Caco-2 (cell line): ENCODE data around the gene ZNF189. TPM values are rescaled to one million over a fixed set of nuclear protein-coding genes. Genes with fewer than 3 reads are reported as not detected.

Experiments
- BruUV-seq: library from RNA; stranded (reverse); fragments of 400-500 nt; replicated peaks from 2 replicates; lab custom pipeline; 2021; lab: Mats Ljungman, UMichigan
- CTCF ChIA-PET: fragments of 300-600 bp; sonication (Branson Sonifier 250); formaldehyde crosslinking; loops from one replicate; lab custom pipeline; 2022; ENCODE audit warnings: antibody characterized with exemption; lab: Charles Lee
- POLR2A ChIA-PET: fragments of 300-600 bp; sonication (Branson Sonifier 250); formaldehyde crosslinking; loops from one replicate; lab custom pipeline; 2022; ENCODE audit warnings: antibody characterized with exemption; lab: Charles Lee
- DNase-seq, 2 experiments: peaks; one replicate each; pipeline versions ENCODE4 v3.0.0 to v3.0.0-alpha.2; 2020 to 2022
- H3K27me3 ChIP-seq: replicated peaks from 2 replicates; pipeline ENCODE4 v1.6.0; 2011; ENCODE audit warnings: low read length; ENCODE audit not compliant: control insufficient read depth, insufficient read depth
- H3K36me3 ChIP-seq: 2 replicates; pipeline ENCODE4 v1.5.1; 2011; ENCODE audit warnings: low read length; ENCODE audit not compliant: control insufficient read depth, insufficient read depth
- H3K4me1 ChIP-seq: fragments of 250-450 bp; sonication (Bioruptor Pico); 2 replicates; pipeline ENCODE4 v1.5.1; 2020; ENCODE audit warnings: mild to moderate bottlenecking
- H3K4me3 ChIP-seq: 2 replicates; pipeline ENCODE4 v1.5.1; 2011; ENCODE audit warnings: low read depth, mild to moderate bottlenecking, control low read depth, low read length
- H3K9me3 ChIP-seq: fragments of 250-450 bp; sonication (Bioruptor Pico); 2 replicates; pipeline ENCODE4 v1.5.1; 2020; ENCODE audit warnings: mild to moderate bottlenecking, moderate library complexity
- H3K27ac Mint-ChIP-seq: one replicate; pipeline ENCODE4 v1.8.0; 2022; ENCODE audit warnings: mixed read lengths; ENCODE audit not compliant: unreplicated experiment
- H3K27me3 Mint-ChIP-seq: one replicate; pipeline ENCODE4 v1.8.0; 2022; ENCODE audit warnings: mixed read lengths; ENCODE audit not compliant: insufficient read depth, unreplicated experiment
- H3K36me3 Mint-ChIP-seq: one replicate; pipeline ENCODE4 v1.8.0; 2022; ENCODE audit warnings: mild to moderate bottlenecking, mixed read lengths; ENCODE audit not compliant: insufficient read depth, unreplicated experiment
- H3K4me1 Mint-ChIP-seq: one replicate; pipeline ENCODE4 v1.8.0; 2022; ENCODE audit warnings: low read depth, mixed read lengths; ENCODE audit not compliant: unreplicated experiment
- H3K4me3 Mint-ChIP-seq: one replicate; pipeline ENCODE4 v1.8.0; 2022; ENCODE audit warnings: mild to moderate bottlenecking, moderate library complexity, mixed read lengths; ENCODE audit not compliant: unreplicated experiment
- H3K9me3 Mint-ChIP-seq: one replicate; pipeline ENCODE4 v1.8.0; 2022; ENCODE audit warnings: mixed read lengths; ENCODE audit not compliant: unreplicated experiment
- intact Hi-C: fragments of 100-400 bp; cut with micrococcal nuclease; formaldehyde crosslinking; loops from one replicate; pipeline ENCODE4 v1.10.0; 2022; ENCODE audit not compliant: unreplicated experiment
- total RNA-seq: library from RNA; stranded (reverse); gene quantifications from 2 replicates; pipeline ENCODE4 v1.2.3, GENCODE V29; 2022
- TF ChIP-seq, protein P1 (sequence below), 2 experiments: fragments of 200-600 bp in 1 of 2; IDR thresholded peaks; 1 replicate in 1 of 2; 2 replicates in 1 of 2; pipeline versions ENCODE4 v1.5.1 to v1.8.0; 2011 to 2022; ENCODE audit warnings: antibody characterized with exemption in 1 of 2, control low read depth in 1 of 2, inconsistent platforms in 1 of 2, low read depth in 1 of 2, low read length in 1 of 2, mild to moderate bottlenecking in 1 of 2, moderate library complexity in 1 of 2; ENCODE audit not compliant: insufficient read depth in 1 of 2, severe bottlenecking in 1 of 2, unreplicated experiment in 1 of 2

The ZNF189 gene
- total RNA-seq, 1 experiment from 2014 or later, result 15.3 TPM

DNA sequence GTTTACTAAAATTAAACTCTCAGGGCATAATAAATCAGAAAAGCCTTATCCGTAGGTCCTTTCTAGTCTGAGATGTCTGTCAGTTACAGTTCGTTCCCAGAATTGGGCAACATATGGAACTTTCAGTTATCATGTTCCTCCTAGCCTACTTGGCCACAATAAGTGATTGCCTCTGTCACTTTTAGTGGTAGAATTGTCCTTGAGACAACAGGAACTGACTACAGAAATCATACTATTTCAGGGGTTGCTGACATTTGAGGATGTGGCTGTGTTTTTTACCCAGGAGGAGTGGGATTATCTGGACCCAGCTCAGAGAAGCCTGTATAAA lies 956 bp downstream of the ZNF189 start:
- DNase-seq, result no peak
- Mint-ChIP-seq H3K9me3 (peaks cover 42% of the 10 kb centered on the region), H3K36me3 (peaks cover 82% of the 10 kb centered on the region), H3K4me1 (peaks cover 19% of the 10 kb centered on the region), H3K4me3 (peak overlapping the region; percentile 97), H3K27ac (peak overlapping the region; percentile 97), H3K27me3 (no peaks in the 10 kb centered on the region)
- ChIA-PET CTCF (no interaction called here), POLR2A (no interaction called here)
- TF ChIP-seq, protein P1, sequence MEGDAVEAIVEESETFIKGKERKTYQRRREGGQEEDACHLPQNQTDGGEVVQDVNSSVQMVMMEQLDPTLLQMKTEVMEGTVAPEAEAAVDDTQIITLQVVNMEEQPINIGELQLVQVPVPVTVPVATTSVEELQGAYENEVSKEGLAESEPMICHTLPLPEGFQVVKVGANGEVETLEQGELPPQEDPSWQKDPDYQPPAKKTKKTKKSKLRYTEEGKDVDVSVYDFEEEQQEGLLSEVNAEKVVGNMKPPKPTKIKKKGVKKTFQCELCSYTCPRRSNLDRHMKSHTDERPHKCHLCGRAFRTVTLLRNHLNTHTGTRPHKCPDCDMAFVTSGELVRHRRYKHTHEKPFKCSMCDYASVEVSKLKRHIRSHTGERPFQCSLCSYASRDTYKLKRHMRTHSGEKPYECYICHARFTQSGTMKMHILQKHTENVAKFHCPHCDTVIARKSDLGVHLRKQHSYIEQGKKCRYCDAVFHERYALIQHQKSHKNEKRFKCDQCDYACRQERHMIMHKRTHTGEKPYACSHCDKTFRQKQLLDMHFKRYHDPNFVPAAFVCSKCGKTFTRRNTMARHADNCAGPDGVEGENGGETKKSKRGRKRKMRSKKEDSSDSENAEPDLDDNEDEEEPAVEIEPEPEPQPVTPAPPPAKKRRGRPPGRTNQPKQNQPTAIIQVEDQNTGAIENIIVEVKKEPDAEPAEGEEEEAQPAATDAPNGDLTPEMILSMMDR (IDR thresholded peaks at IDR 0.05; ENCODE audit: insufficient read depth in 1 of 2, low read depth in 1 of 2, low read length in 1 of 2, severe bottlenecking in 1 of 2, unreplicated experiment in 1 of 2), result no peak
- BruUV-seq, result no TSS peak
- peaks cover 5% of the 10 kb centered on the region; the same call in 1 of the 2 replicates for H3K9me3 ChIP-seq
- H3K4me3 ChIP-seq, result peak overlapping the region; percentile 45
- H3K36me3 ChIP-seq, result 0 out of 2 replicates have a peak, but pooled peaks cover 2% of the 10 kb centered on the region
- H3K4me1 ChIP-seq, result peaks cover 4% of the 10 kb centered on the region; the same call in 1 of the 2 replicates
- H3K27me3 ChIP-seq, result no peaks in the 10 kb centered on the region
- intact Hi-C loops, result loop anchor here (2.0 kb wide), 1 partner anchor 49 kb away; no protein-coding TSS in a partner anchor

GRCh38 chr9:101400120-101400519 lies 1.5 kb downstream of the ZNF189 start:
- DNase-seq, result no peak
- H3K36me3 ChIP-seq, result peaks cover 5% of the 10 kb centered on the region
- POLR2A ChIA-PET, result no interaction called here
- H3K27me3 ChIP-seq, result no peaks in the 10 kb centered on the region
- Mint-ChIP-seq H3K27ac (peak overlapping the region; percentile 11), H3K27me3 (no peaks in the 10 kb centered on the region), H3K4me3 (peak overlapping the region; percentile 97), H3K4me1 (peaks cover 19% of the 10 kb centered on the region), H3K9me3 (peaks cover 42% of the 10 kb centered on the region), H3K36me3 (peaks cover 82% of the 10 kb centered on the region)
- peaks cover 3% of the 10 kb centered on the region for H3K9me3 ChIP-seq
- H3K4me1 ChIP-seq, result peaks cover 4% of the 10 kb centered on the region; the same call in 1 of the 2 replicates
- intact Hi-C loops, result no loop called here
- BruUV-seq, result TSS peak; percentile 15
- peak overlapping the region; percentile 45; the same call in 1 of the 2 replicates for H3K4me3 ChIP-seq
- CTCF ChIA-PET, result no interaction called here
- TF ChIP-seq, protein P1 (IDR thresholded peaks at IDR 0.05; ENCODE audit: insufficient read depth in 1 of 2, low read depth in 1 of 2, low read length in 1 of 2, severe bottlenecking in 1 of 2, unreplicated experiment in 1 of 2), result no peak

DNA sequence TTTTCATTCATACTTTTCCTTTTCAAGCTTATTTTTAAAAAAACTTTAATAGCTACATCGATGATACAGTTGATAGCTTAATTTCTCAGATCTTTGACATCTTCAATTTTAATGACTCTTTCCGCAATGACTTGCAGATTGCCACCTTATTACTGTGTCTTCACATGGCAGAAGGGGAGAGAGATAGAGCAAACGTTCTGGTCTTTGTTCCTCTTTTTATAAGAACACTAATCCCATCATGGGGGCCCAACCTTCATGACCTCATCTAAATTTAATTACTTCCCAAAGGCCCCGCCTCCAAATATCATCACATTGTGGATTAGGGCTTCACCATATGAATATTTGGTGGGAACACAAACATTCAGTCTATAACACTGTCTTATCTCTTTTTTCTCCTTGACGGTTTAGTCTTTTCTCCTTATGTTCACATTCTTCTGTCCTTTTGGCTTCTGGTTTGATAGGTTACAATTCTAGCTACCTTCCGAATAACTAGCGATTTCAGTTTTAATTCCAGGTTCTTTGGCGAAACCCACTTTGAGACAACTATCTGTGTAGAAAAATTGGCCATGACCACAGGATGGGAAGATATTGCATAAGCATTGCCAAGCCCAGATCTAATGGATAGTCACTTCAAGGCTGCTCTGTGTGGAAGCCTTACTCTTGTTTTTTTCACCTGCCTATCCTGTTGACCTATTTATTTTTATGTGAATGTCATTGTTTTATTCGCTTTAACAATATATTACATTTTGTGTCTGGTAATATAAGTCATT lies 5.0 kb downstream of the ZNF189 start:
- intact Hi-C loops, result no loop called here
- Mint-ChIP-seq H3K9me3 (peaks cover 69% of the 10 kb centered on the region), H3K27ac (no peak overlapping the region), H3K27me3 (no peaks in the 10 kb centered on the region), H3K4me3 (no peak overlapping the region), H3K4me1 (peaks cover 19% of the 10 kb centered on the region), H3K36me3 (peaks cover 88% of the 10 kb centered on the region)
- CTCF ChIA-PET, result no interaction called here
- H3K4me1 ChIP-seq, result no peaks in the 10 kb centered on the region; the same call in 1 of the 2 replicates
- TF ChIP-seq, protein P1 (IDR thresholded peaks at IDR 0.05; ENCODE audit: insufficient read depth in 1 of 2, low read depth in 1 of 2, low read length in 1 of 2, severe bottlenecking in 1 of 2, unreplicated experiment in 1 of 2), result no peak
- no peak overlapping the region for H3K4me3 ChIP-seq
- no peak for DNase-seq
- BruUV-seq, result no TSS peak
- no peaks in the 10 kb centered on the region for H3K27me3 ChIP-seq
- H3K9me3 ChIP-seq, result peaks cover 30% of the 10 kb centered on the region
- POLR2A ChIA-PET, result no interaction called here
- peaks cover 17% of the 10 kb centered on the region for H3K36me3 ChIP-seq
